ENCODE results near the gene MRTFA.

DNA sequence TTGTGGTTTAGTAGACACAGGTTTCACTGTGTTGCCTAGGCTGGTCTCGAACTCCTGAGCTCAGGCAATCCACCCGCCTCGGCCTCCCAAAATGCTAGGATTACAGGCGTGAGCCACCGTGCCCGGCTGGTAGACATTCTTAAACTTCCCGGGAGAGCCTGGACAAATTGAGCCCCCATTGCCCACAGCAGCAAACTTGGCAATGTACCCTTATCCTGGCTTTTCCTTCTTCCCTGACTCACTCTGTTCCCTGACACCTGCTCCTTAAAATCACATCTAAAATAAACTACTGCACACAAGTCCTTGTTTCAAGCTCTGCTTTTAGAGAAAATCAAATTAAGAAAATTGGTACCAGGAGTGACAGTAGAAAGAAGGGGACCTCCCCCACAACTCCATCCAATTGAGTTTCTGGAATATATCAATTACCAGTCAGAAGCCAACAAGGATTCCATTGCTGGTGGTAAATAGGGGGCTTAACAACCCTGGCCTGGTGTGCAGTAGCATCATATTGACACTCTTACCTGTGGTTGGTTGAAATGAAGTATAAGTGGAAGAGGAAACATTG, 35.4 kb upstream of the MRTFA start:
- TF ChIP-seq FOXK2 (IDR thresholded peaks at IDR 0.05) (no peak), FOXA1 (IDR thresholded peaks at IDR 0.05) (no peak), SUZ12 (IDR thresholded peaks at IDR 0.05) (no peak)
